ENCODE measurements around the gene AFF2. TPM values are rescaled to one million over a fixed set of nuclear protein-coding genes. Genes with fewer than 3 reads are reported as not detected.

Gene AFF2
- total RNA-seq, 1 donor from 2014 or later: 3.4 TPM

DNA sequence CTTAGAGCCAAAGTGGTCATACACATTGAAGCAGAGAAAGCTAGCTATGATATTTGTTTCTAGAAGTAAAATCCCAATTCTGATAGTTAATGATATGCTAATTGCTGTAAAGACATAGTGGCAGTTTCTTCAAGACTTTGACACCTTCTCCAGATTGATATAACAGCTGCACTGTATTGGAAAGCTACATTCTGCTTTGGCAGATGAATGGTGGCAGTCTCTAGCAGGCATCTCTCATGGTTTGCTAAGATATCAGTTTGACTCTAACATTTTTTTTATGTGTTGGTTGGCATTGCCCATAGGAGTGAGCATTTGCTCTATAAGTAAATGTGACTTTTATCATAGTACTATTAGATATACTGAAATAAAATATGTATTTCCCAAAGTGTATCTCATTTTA, 128.2 kb downstream of the AFF2 start:
- no peak overlapping the region for H3K27ac Mint-ChIP-seq
- H3K4me3 Mint-ChIP-seq: no peak overlapping the region
- POLR2A ChIA-PET: no interaction called here
- no peak for DNase-seq
- TF ChIP-seq, protein P1, sequence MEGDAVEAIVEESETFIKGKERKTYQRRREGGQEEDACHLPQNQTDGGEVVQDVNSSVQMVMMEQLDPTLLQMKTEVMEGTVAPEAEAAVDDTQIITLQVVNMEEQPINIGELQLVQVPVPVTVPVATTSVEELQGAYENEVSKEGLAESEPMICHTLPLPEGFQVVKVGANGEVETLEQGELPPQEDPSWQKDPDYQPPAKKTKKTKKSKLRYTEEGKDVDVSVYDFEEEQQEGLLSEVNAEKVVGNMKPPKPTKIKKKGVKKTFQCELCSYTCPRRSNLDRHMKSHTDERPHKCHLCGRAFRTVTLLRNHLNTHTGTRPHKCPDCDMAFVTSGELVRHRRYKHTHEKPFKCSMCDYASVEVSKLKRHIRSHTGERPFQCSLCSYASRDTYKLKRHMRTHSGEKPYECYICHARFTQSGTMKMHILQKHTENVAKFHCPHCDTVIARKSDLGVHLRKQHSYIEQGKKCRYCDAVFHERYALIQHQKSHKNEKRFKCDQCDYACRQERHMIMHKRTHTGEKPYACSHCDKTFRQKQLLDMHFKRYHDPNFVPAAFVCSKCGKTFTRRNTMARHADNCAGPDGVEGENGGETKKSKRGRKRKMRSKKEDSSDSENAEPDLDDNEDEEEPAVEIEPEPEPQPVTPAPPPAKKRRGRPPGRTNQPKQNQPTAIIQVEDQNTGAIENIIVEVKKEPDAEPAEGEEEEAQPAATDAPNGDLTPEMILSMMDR (IDR thresholded peaks at IDR 0.05): no peak
- intact Hi-C loops (cut with micrococcal nuclease): no loop called here
- CTCF ChIA-PET: no interaction called here
- H3K27me3 Mint-ChIP-seq: no peaks in the 10 kb centered on the region
- H3K9me3 Mint-ChIP-seq: no peaks in the 10 kb centered on the region
- ATAC-seq (ENCODE audit: low read depth): no peak
- H3K36me3 Mint-ChIP-seq (ENCODE audit: low read depth): no peaks in the 10 kb centered on the region
- no peaks in the 10 kb centered on the region for H3K4me1 Mint-ChIP-seq

DNA sequence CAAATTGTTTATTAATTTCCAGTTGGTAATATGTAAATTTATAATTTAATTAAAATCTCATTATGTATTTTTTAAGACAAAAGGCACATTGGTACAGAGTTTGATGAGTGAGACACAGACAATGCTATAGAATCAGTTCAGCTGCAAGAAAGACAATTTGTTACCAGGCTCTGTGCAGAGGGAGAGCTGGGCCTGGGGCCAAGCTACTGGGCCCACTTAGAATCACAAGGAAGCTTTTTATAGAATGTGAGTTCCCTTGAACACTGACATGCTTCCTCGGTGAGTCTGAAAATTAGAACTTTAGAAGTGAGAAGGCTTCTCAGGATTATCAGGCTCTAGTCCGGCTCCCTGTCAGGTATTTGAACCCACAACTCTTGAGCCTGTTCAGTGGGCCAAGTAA, 129.0 kb downstream of the AFF2 start:
- no peaks in the 10 kb centered on the region for H3K4me1 Mint-ChIP-seq
- ChIA-PET CTCF (no interaction called here), POLR2A (no interaction called here)
- no peak overlapping the region for H3K27ac Mint-ChIP-seq
- no peaks in the 10 kb centered on the region for H3K9me3 Mint-ChIP-seq
- no peak overlapping the region for H3K4me3 Mint-ChIP-seq
- TF ChIP-seq, protein P1 (IDR thresholded peaks at IDR 0.05): no peak
- H3K27me3 Mint-ChIP-seq: no peaks in the 10 kb centered on the region
- intact Hi-C loops (cut with micrococcal nuclease): no loop called here
- no peak for ATAC-seq (ENCODE audit: low read depth)
- DNase-seq: no peak
- H3K36me3 Mint-ChIP-seq (ENCODE audit: low read depth): no peaks in the 10 kb centered on the region

DNA sequence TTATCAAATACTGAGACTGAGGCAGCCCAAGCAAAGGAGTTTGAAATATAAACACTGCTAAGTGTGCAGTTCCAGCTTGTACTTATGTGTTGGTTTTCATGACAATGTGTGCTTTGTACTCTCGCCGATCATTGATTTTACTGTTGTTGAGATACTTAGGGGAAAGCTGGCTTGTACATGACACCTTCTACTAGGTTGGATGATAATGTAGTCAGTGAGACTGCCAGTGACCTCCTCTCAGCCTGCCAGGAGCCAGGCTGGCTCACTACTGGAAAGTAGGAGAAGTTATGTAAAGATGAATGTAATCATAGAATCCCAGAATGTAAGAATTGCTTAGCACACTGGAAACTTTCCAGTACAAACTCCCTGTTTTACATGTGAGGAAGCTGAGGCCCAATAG, 132.0 kb downstream of the AFF2 start:
- DNase-seq: no peak
- TF ChIP-seq, protein P1 (IDR thresholded peaks at IDR 0.05): no peak
- POLR2A ChIA-PET: no interaction called here
- H3K36me3 Mint-ChIP-seq (ENCODE audit: low read depth): no peaks in the 10 kb centered on the region
- H3K27me3 Mint-ChIP-seq: no peaks in the 10 kb centered on the region
- no peak overlapping the region for H3K27ac Mint-ChIP-seq
- no peaks in the 10 kb centered on the region for H3K9me3 Mint-ChIP-seq
- CTCF ChIA-PET: no interaction called here
- no peak overlapping the region for H3K4me3 Mint-ChIP-seq
- ATAC-seq (ENCODE audit: low read depth): no peak
- intact Hi-C loops (cut with micrococcal nuclease): no loop called here
- H3K4me1 Mint-ChIP-seq: no peaks in the 10 kb centered on the region

DNA sequence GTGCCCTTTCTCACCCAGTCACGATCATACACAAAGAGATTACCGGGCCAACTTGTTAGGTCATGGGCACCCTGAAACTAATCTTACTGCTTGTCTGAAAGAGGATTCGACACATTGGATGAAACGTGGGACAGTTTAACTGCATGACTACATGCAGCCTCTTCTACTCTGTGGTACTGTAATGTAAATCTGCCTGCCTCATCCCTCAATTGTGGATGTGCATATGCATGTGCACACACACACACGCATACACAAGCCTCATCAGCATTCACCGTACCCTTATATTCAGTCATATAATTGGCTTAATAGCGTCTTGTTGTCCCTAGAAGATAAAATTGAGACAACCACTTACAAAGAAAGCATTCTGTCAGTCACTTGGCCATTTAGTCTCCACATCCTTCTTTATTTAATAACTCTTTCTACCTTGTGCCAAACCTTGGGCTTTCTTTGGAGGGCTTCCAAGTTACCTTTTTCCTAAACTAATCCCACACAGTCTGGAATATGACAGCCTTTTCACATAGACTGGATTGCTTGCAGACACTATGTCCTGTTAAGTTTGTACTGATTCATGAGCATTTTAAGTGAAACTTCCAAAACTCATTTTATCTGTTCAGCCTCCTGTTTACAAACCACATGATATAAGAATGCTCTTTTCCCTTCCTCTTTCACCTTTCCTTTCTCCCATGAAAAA, 132.9 kb downstream of the AFF2 start:
- CTCF ChIA-PET: no interaction called here
- DNase-seq: no peak
- POLR2A ChIA-PET: no interaction called here
- intact Hi-C loops (cut with micrococcal nuclease): no loop called here
- no peak overlapping the region for H3K27ac Mint-ChIP-seq
- no peaks in the 10 kb centered on the region for H3K27me3 Mint-ChIP-seq
- no peaks in the 10 kb centered on the region for H3K4me1 Mint-ChIP-seq
- no peaks in the 10 kb centered on the region for H3K9me3 Mint-ChIP-seq
- TF ChIP-seq, protein P1 (IDR thresholded peaks at IDR 0.05): no peak
- H3K4me3 Mint-ChIP-seq: no peak overlapping the region
- ATAC-seq (ENCODE audit: low read depth): no peak
- H3K36me3 Mint-ChIP-seq (ENCODE audit: low read depth): no peaks in the 10 kb centered on the region

DNA sequence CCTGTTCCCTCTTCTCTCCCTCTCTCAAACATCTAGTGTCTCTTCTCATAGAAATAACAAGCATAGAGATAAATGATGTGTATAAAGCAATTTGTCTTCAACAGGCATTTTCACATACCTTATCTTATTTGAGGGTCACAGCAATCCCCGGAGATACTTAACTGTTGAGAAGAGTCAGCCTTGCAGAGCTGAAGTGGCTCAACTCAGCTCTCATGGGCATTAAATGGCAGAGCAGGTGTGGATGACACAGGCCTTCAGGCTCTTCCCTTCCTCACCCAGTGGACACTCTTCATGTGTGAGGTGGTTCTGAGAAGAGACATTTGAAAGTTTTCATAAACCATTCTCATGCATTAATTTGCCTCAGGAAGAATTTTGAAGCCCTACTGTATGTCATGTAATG, 134.2 kb downstream of the AFF2 start:
- ChIA-PET CTCF (no interaction called here), POLR2A (no interaction called here)
- intact Hi-C loops (cut with micrococcal nuclease): no loop called here
- Mint-ChIP-seq H3K27ac (no peak overlapping the region), H3K4me3 (no peak overlapping the region), H3K36me3 (ENCODE audit: low read depth) (no peaks in the 10 kb centered on the region), H3K9me3 (no peaks in the 10 kb centered on the region), H3K27me3 (no peaks in the 10 kb centered on the region), H3K4me1 (no peaks in the 10 kb centered on the region)
- ATAC-seq (ENCODE audit: low read depth) (no peak), DNase-seq (no peak)
- TF ChIP-seq, protein P1 (IDR thresholded peaks at IDR 0.05): no peak
